Thyroid gland (tissue), 4 donors: ENCODE results near the gene LZIC. TPM values are rescaled to one million over a fixed set of nuclear protein-coding genes. Genes with fewer than 3 reads are reported as not detected.
A peak's percentile ranks its signal among the peaks of the same experiment; 100 is the strongest.

ENCODE experiments used
- DNase-seq, 2 donors: peaks; one replicate each; pipeline ENCODE4 v3.0.0-alpha.2; 2019
- H3K27ac ChIP-seq, 3 donors: fragments of 200-600 bp; sonication (generic); 1 replicate in 2 of 3; 2 replicates in 1 of 3; pipeline ENCODE4 v1.5.1; 2016 to 2019; ENCODE audit warnings: mild to moderate bottlenecking in 1 of 3, moderate library complexity in 1 of 3
- H3K27me3 ChIP-seq: fragments of 200-600 bp; sonication (generic); one replicate; pipeline ENCODE4 v1.5.1; 2019
- H3K36me3 ChIP-seq, 2 donors: fragments of 200-600 bp; sonication (generic); one replicate each; pipeline ENCODE4 v1.5.1; 2016 to 2019
- H3K4me1 ChIP-seq, 2 donors: fragments of 200-600 bp; sonication (generic); one replicate each; pipeline ENCODE4 v1.5.1; 2017 to 2019
- H3K4me3 ChIP-seq, 3 donors: fragments of 200-600 bp; sonication (generic); replicated peaks in 1 of 3; 1 replicate in 2 of 3; 2 replicates in 1 of 3; pipeline ENCODE4 v1.5.1; 2016; ENCODE audit warnings: mild to moderate bottlenecking in 1 of 3
- H3K9me3 ChIP-seq: fragments of 200-600 bp; sonication (generic); one replicate; pipeline ENCODE4 v1.5.1; 2017
- POLR2A ChIP-seq, 2 donors: fragments of 450-650 bp; IDR thresholded peaks; one replicate each; pipeline ENCODE4 v1.6.1; 2017; ENCODE audit warnings: antibody characterized with exemption in 2 of 2, mild to moderate bottlenecking in 2 of 2, moderate library complexity in 1 of 2
- WGBS, 2 donors: methylation state at CpG; one replicate each; pipeline ENCODE4 v1.1.5; 2017; 5-methylcytosine and 5-hydroxymethylcytosine counted together
- intact Hi-C: fragments of 100-400 bp; cut with DNase I; formaldehyde crosslinking; loops from one replicate; pipeline ENCODE4 v1.15.1; 2023
- total RNA-seq, 4 donors: library from RNA; depleted of rRNA; stranded (reverse); fragments of >200 nt; gene quantifications; one replicate each; pipeline ENCODE4 v1.2.3, GENCODE V29; 2016
- TF ChIP-seq, protein P1 (sequence below), 6 experiments: fragments of 200-600 bp in 3 of 6; fragments of 450-650 bp in 3 of 6; sonication (generic) in 3 of 6; IDR thresholded peaks; one replicate each; pipeline ENCODE4 v1.5.1; 2016 to 2019; ENCODE audit warnings: antibody characterized with exemption in 6 of 6, mild to moderate bottlenecking in 2 of 6, inconsistent platforms in 1 of 6, moderate library complexity in 1 of 6

The LZIC gene
- total RNA-seq, 4 donors from 2014 or later = 23.0 to 42.7 (median 34.1) TPM

DNA sequence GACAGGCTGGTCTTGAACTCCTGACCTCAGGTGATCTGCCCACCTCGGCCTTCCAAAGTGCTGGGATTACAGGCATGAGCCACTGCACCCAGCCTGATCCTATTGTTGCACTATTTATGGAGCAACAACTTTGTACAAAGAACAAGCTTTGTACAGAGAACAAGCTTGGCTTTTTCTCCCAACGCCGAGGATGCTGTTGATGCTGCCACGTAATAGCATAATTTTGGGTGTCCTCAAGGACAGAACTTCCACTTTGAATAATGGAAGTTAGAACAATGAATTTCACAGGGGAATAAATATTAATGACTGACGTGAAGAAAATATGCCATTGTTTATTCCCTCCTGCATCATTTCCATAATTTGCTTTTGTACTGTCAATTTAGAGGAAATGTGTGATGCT, 41.1 kb upstream of the LZIC start:
- H3K4me3 ChIP-seq = no peak overlapping the region
- 84 to 93% methylated on average over 5 of the region's 5 CpGs for WGBS, 2 donors
- TF ChIP-seq POLR2A (IDR thresholded peaks at IDR 0.05) = no peak
- TF ChIP-seq, protein P1, sequence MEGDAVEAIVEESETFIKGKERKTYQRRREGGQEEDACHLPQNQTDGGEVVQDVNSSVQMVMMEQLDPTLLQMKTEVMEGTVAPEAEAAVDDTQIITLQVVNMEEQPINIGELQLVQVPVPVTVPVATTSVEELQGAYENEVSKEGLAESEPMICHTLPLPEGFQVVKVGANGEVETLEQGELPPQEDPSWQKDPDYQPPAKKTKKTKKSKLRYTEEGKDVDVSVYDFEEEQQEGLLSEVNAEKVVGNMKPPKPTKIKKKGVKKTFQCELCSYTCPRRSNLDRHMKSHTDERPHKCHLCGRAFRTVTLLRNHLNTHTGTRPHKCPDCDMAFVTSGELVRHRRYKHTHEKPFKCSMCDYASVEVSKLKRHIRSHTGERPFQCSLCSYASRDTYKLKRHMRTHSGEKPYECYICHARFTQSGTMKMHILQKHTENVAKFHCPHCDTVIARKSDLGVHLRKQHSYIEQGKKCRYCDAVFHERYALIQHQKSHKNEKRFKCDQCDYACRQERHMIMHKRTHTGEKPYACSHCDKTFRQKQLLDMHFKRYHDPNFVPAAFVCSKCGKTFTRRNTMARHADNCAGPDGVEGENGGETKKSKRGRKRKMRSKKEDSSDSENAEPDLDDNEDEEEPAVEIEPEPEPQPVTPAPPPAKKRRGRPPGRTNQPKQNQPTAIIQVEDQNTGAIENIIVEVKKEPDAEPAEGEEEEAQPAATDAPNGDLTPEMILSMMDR (IDR thresholded peaks at IDR 0.05) = no peak
- no peak overlapping the region for H3K27ac ChIP-seq
- DNase-seq = no peak
- peaks cover 14 to 22% of the 10 kb centered on the region in 2 donors for H3K36me3 ChIP-seq
- peaks cover 0 to 7% of the 10 kb centered on the region in 2 donors for H3K4me1 ChIP-seq
- H3K9me3 ChIP-seq = no peaks in the 10 kb centered on the region
- H3K27me3 ChIP-seq = no peaks in the 10 kb centered on the region
- intact Hi-C loops = no loop called here

DNA sequence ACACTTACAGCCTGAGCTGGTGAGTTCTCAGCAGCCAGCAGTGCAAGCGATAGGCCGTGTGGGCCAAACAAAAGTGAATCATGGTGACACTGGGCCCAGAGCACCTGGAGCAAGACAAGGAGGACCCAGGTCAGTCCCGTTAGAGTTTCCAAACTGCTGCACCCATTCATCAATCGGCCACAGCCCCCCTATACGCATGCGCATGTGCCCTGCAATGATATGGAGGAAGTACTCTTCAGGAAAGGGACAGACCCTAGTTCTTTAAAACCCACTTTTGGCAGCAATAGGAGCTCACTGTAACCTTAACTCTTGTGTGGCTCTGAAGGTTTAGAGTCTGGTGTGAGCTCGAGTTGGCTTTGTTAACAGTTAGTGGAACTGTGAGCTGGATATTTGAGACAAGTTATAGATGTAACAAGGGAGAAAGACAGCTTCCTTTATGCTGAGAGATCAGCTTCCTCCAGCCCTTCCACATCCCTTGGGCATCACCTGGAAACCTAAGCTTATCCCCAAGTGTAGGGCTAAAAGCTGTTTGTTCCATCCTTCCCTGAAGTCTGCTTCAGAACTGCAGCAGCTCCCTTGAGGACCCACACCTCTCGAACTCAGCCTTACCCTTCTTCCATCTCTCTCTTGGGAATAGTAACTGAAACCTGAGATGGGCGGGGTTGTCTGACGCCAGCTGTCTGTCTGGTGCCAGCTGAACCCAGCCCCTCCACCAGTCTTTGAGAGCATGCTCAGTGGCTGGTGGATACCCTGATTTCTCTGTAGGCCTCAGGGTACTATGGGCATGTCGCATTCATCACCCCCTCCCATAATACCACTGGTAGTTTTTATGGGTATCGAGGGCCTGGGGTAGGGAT, 17.7 kb upstream of the LZIC start:
- Histone ChIP-seq H3K36me3 (no peaks in the 10 kb centered on the region), H3K27me3 (no peaks in the 10 kb centered on the region), H3K9me3 (no peaks in the 10 kb centered on the region), H3K4me1 (no peaks in the 10 kb centered on the region), H3K4me3 (no peak overlapping the region), H3K27ac (no peak overlapping the region)
- 79 to 85% methylated on average over 12 of the region's 12 CpGs for WGBS, 2 donors
- DNase-seq = peak; percentile 2 to 13
- TF ChIP-seq, protein P1 (IDR thresholded peaks at IDR 0.05) = no peak
- no peak for TF ChIP-seq POLR2A (IDR thresholded peaks at IDR 0.05)
- intact Hi-C loops = no loop called here

DNA sequence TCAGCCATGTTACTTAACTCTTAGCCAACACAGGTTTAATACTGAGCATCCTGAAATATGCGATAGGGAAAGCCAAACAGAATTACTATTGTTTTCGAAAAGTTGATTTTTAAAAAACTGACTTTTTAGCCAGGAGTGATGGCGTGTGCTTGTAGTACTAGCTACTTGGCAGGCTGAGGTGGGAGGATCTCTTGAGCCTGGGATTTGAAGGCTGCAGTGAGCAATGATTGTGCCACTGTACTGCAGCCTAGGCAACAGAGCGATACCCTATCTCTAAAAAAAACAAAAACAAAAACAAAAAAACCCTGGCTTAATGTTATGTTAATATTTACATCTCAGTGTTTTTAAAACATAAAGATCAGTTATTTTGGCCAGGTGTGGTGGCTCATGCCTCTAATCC, 16.8 kb upstream of the LZIC start:
- Histone ChIP-seq H3K4me1 (no peaks in the 10 kb centered on the region), H3K36me3 (no peaks in the 10 kb centered on the region), H3K27ac (no peak overlapping the region), H3K27me3 (no peaks in the 10 kb centered on the region), H3K9me3 (no peaks in the 10 kb centered on the region), H3K4me3 (no peak overlapping the region)
- WGBS, 2 donors = 77 to 91% methylated on average over 4 of the region's 4 CpGs
- DNase-seq = no peak
- no peak for TF ChIP-seq POLR2A (IDR thresholded peaks at IDR 0.05)
- TF ChIP-seq, protein P1 (IDR thresholded peaks at IDR 0.05) = no peak
- intact Hi-C loops = no loop called here

DNA sequence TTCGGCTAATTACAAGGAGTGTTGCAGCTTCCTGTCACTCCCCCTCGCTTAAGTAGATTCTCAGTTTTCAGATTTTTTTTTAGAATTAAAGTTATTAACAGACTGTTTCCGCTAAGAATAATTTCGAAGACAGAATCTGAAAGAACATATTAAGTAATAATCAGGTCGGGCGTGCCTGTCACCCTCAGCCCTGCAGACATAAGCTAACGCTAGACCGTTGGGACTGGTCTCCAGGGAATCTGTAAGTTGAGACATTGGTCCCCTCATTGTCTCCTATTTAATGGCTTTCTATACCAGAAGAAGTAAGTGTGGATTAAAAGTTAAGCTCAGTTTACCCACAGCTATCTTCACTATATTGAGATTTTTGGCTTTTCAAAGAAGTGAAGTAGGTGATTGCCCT, 14.5 kb upstream of the LZIC start:
- WGBS, 2 donors = 93 to 94% methylated on average over 8 of the region's 8 CpGs
- no peak for DNase-seq
- Histone ChIP-seq H3K27ac (no peak overlapping the region), H3K27me3 (no peaks in the 10 kb centered on the region), H3K4me3 (no peak overlapping the region), H3K4me1 (no peaks in the 10 kb centered on the region), H3K9me3 (no peaks in the 10 kb centered on the region), H3K36me3 (no peaks in the 10 kb centered on the region)
- intact Hi-C loops = loop anchor here (10.0 kb wide), 1 partner anchor 207 kb away; no protein-coding TSS in a partner anchor
- no peak for TF ChIP-seq POLR2A (IDR thresholded peaks at IDR 0.05)
- TF ChIP-seq, protein P1 (IDR thresholded peaks at IDR 0.05) = no peak

DNA sequence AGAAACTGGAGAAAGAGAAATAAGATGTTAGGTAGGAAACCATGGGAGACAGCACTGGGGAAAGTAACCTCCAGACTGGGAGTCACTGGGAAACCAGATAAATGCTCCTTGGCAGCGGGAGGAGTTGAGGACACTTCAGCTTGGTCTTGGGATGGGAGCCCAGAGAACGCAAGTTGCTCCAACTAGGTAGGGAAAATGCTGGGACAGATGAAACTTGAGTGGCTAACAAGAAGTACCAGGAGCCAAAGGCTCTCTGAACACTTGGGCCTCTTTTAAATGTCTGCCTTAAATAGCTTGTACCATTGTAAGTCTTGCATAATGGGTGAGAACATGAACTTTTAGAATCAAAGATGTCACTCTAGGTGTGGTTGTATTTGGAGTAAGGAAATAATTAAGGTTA, 3.1 kb upstream of the LZIC start:
- WGBS, 2 donors = 64 to 82% methylated on average over 2 of the region's 2 CpGs

More for the DNA sequence above, 3.1 kb upstream of the LZIC start:
- Histone ChIP-seq H3K4me3 (no peak overlapping the region), H3K36me3 (no peaks in the 10 kb centered on the region), H3K9me3 (no peaks in the 10 kb centered on the region), H3K27me3 (no peaks in the 10 kb centered on the region), H3K4me1 (peaks cover 10 to 18% of the 10 kb centered on the region in 2 donors), H3K27ac (no peak overlapping the region)
- intact Hi-C loops = no loop called here
- DNase-seq = peak in 1 of 2 donors; percentile 11
- no peak for TF ChIP-seq POLR2A (IDR thresholded peaks at IDR 0.05)
- TF ChIP-seq, protein P1 (IDR thresholded peaks at IDR 0.05) = no peak
